Activated CD8-positive, alpha-beta memory T cell treated with anti-CD3 and anti-CD28 coated beads, Interleukin-2, amount 50 U/mL, for 48 hours (primary cell): ENCODE results near the gene NTSR1.

Experiments used
- DNase-seq: peaks from one replicate; pipeline ENCODE4 v3.0.0-alpha.2; 2020

Gene NTSR1

DNA sequence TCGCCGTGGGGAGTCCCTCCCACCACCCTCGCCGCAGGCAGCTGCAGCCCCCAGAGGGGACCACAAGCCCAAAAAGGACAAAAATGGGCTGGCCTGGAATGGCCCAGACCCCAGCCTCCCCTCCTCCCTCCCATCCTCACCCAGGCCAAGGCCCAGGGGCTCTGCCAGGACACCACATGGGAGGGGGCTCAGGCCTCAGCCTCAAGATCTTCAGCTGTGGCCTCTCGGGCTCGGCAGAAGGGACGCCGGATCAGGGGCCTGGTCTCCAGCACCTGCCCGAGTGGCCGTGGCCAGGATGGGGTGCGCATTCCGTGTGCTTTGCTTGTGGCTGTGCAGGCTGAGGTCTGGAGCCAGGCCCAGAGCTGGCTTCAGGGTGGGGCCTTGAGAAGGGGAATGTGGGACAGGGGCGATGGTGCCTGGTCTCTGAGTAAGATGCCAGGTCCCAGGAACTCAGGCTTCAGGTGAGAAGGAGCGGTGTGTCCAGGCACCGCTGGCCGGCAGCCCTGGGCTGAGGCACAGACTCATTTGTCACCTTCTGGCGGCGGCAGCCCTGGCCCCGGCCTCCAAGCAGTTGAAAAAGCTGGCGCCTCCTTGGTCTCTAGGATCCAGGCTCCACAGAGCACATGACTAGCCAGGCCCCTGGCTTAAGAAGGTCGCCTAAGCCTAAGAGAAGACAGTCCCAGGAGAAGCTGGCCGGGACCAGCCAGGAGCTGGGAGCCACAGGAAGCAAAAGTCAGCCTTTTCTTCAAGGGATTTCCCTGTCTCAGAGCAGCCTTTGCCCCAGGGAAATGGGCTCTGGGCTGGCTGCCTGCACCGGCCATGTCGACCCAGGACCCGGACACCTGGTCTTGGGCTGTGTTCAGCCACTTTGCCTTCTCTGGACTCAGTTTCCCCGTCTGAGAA, 52.5 kb downstream of the NTSR1 start:
- no peak for DNase-seq

DNA sequence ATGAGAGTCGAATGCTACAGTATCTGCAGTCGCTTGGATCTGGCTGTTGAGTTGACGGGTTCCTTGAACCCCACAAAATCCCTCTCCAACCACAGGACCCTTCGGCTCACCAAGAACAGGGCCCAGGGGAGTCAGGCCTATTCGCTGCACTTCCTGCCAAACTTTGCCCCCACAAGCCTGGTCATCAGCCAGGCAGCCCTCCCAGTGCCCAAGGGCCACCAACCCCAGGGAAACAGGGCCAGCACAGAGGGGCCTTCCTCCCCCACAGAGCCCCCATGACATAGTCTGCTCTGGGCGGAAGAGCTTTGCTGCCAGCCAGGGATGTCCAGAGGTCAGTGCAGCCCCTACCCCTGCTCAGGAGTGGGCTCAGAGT, 53.1 kb downstream of the NTSR1 start:
- no peak for DNase-seq

DNA sequence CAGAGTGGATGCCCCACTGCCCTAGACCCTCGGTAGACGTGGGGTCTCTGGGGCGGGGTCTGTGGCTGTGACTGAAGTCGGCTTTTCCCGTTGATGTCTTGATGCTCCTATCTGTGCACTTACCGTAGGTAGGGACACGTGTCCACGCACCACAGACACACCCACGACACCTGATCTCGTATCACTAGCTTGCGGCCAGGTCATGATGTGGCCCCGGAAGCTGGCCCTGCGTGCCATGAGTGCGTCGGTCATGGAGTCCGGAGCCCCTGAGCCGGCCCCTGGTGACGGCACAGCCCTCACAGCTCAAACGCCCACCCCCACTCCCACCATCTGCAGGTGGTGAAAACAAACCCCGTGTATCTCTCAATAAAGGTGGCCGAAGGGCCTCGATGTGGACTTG, 53.7 kb downstream of the NTSR1 start:
- no peak for DNase-seq

DNA sequence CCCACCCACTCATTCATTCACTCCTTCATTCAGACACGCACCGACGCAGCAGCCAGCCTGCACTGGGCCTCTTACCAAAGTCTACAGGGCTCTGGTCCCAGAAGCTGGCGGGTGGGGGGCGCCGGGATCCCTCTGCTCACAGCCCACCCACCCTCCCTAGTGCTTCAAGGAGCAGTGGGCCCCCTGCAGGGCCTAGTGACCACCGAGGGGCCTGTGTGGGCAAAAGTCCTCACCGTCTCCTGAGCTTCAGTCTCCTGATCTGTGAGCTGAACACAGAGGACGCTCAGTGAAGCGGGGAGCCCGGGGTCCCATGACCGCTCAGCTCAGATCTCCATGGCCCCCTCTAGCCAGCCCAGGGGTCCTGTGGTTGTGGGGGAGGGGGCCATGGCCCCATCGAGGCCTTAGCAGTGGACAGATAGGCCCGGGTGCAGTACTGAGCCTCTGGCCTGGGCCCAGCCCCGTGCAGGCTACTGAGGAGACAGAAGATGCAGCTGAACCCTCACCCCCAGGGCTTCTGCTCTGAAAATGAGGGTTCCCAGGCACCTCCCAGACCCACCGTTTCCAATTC, 54.2 kb downstream of the NTSR1 start:
- DNase-seq = no peak

DNA sequence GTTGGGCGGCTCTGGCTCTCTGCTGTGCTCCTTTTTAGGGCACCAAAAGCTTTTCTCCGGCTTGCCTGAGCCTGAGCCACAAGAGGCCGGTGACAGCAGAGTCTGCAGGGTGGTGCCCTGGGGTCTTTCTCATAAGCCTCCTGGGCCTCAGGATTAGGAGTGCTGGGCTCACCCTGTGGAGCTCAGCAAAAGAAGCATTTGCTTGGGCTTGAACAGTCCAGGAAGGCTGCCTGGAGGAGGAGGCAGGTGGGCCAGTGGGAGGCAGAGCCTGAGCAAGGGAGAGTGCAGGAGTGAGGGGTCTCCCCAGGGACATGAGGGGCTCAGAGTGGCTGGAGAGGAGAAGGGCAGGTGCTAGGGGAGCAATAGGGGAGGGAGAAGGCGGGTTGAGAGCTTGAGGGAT, 54.8 kb downstream of the NTSR1 start:
- no peak for DNase-seq

GRCh38 chr20:62764156-62764935, 55.7 kb downstream of the NTSR1 start:
- no peak for DNase-seq

- no peak for DNase-seq
These were observed 56.4 kb downstream of the NTSR1 start for GRCh38 chr20:62765021-62765420.

DNA sequence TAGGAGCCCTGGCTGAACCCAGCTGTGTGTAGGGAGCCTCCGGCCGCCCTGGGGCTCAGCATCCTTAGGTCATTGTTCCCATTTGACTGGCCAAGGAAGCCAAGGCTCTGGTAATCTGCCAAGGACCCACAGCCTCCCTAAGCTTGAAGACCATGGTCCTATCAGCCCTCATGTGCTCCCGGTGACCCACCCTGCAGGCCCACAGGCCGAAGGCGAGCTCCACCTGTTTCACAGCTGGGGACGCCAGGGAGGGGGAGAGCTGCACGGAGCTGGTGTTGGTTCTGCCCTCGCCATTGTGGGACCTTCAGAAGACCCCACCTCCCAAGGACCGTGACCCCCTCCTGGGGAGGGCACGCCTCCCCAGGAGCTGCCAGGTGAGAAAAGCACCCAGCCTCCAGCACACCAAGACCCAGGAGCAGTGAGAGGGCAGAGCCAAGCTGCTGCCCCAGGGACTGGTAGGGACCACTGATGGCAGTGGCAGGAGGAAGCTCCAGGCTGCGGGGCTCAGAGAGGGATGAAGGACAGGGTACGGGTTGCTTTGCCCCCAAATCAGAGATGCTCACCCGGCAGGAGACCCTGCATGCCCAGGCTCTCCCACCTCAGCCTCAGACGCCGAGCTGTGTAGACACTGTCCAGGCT, 56.9 kb downstream of the NTSR1 start:
- no peak for DNase-seq

DNA sequence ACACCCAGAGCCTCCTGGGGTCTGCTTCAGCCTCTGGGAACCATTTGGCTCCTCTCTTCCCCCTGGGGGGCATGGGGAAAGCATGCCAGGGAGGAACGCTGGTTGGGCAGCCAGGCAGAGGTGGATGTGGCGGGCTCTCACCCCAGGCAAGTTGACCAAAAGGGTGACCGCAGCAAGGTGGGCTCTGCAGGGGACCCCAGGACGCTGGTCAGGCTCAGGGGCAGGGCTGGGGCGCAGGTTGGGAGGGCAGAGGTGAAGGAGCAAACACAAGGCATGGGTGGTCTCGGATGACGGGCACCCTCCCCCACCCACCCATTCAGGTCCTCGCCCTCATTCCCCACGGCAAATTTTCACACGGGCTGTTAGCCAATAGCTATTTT, 57.4 kb downstream of the NTSR1 start:
- no peak for DNase-seq

GRCh38 chr20:62766716-62767115, 58.1 kb downstream of the NTSR1 start:
- DNase-seq = no peak

- DNase-seq = no peak
These were observed 59.6 kb downstream of the NTSR1 start for GRCh38 chr20:62768234-62768546.

- DNase-seq = no peak
These were observed 60.1 kb downstream of the NTSR1 start for GRCh38 chr20:62768551-62769287.

DNA sequence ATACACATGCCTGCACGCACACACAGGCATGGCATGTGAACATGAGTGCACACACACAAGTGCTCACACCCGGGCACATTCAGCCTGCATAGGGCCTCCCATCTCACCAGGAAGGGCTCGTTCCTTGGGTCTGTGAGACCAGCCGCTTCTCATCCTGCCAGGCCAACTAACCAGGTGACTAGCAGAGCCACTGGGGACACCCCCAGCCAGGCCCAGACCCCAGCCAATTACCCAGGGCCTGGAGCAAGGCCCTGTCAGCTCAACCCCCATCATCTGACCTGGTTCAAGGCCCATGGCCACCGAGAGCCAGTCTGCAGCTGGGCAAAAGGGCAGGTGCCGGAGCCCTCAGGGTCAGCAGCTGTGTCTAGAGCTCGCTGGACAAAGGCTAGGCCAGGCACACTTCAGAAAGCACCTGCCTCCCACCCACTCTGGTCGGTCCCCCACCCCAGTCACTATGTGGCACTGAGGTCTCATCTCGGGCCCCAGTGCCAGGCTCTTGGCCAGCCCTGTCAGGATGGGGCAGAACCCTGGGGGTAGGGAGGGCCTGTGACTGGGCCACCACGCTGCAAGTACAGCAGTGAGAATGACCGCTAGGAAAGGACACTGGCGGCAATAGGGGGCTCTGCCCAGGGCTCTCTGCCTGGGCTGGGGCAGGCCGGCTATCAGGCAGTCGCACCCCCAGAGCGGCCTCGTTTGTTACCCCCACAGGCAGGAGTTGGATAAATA, 60.9 kb downstream of the NTSR1 start:
- no peak for DNase-seq

DNA sequence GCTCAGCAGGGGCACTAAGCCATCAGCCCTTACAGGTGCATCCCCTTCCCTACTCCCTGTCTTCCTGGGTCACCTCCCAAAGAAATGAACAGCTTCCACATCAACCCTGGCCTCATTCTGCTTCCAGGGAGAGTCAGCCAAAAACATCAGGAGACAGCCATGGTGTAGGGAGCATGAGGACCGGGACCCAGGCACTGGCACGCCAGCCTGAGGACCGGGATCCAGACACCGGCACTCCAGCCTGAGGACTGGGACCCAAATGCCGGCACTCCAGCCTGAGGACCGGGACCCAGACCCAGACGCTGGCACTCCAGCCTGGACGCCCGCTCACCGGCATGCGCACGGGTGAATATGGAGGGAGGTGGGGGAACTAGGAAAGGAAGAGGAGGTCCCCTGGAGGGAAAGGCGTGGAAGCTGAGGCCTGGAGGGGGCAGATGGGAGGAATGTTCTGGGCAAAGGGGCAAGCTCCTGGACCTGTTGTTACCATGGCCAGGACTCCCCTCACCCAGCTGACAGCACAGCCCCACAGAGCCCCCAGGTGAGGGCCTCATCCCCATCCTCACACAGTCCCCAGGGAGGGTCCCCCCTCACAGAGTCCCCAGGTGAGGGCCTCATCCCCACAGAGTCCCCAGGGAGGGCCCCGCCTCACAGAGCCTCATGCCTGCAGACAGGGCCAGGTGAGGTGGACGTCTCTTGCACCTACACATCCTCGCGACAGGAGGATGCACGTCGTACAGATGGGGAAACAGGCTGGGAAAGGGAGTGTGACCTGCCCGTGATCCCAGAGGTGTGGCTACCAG, 61.7 kb downstream of the NTSR1 start:
- DNase-seq = no peak

DNA sequence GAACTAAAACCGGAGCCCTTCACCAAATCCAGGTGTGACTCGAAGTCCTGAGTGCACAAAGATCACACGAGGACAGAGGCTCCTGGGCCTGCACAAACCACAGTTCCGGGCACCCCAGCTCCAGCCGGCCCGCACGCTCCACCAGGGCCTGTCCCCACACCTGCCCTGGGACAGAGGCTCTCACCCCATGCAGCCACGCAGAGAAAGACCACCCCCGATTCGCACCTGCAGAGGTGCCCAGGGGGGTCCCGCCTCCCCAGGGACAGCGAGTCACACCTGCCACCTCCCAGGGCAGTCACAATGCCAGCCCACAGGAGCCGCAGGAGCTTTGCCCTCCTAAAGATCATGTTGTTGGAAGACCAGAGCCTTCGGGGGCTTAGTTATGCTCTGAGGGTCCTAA, 62.3 kb downstream of the NTSR1 start:
- no peak for DNase-seq

- DNase-seq = no peak
These were observed 62.9 kb downstream of the NTSR1 start for GRCh38 chr20:62771396-62772102.

DNA sequence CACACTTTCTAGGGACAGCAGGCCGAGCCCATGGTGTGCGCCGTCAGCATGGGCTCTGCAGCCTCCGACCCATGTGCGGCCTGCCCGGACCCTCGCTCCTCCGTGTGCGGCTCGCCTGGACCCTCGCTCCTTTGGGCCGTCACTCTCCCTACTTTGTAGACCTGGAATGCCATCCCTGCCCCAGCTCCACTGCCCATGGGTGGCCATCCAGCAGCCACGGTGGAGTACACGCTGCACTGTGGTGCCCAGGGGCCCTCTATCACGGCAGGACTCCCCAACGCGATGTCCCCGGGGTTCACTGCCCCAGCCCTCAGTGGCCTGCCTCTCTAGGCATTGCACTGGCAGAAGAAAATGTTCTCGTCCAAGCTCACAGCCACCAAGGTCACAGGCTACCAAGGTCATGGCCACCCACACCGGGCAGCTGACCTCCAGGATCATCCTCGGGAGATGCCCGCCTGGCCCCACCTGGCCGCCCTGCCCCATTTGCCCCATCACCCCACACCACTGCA, 63.5 kb downstream of the NTSR1 start:
- DNase-seq = no peak

DNA sequence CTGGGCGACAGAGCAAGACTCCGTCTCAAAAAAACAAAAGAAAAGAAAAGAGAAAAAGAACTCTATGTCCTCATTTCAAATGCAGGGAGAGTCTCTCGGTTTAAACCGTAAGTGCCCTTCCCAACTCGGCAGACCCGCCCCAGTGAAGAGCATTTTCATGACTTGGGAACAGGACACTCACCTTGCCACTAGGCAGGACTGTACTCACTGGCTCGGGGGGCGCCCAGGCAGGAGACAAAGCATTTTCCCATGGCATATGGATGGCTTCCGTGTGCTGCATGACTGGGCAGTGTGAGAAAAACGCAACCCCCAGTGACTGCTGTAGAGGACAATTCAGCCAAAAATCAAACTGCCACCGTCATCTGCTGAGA, 64.0 kb downstream of the NTSR1 start:
- DNase-seq = no peak

DNA sequence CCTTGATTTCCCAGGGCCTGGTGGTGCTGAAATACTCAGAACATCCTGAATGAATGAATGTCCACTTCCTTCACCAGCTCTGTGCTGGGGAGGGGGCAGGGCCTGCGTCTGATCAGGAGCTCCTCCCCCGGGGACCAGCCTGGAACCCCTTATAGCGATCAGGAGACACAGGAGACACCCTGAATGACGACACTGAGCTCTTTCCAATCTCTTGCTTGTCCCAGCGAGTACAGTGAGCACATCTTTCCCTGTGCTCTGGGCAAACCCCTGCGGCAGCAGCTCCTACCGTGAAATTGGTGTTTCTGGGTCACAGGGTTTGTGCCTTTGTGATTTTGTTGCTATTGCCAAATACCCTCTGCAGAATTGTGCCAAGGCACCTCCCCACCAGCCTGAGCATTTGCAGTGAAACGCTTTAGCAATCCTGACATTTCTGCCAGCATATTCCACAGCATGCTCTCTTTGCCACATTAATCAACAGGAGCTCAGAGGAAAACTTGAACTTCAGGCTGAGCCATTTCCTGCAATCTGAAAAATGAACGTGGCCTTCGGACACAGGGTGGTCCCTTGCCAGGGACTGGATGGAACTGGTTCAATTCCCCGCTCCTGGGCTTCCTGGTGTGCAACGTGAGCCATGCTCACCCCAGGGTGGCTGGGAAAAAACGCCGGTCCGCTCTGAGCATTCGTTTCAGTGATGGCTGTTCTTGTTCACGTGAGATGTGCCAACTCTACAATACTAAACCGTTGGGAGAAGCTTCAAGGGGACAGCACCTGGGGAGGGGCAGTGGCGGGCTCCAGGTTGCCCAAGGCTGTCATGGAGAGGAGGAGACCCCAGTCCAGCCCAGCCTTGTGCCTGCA, 64.6 kb downstream of the NTSR1 start:
- no peak for DNase-seq
